Activated CD4-positive, alpha-beta T cell treated with anti-CD3 and anti-CD28 coated beads, Interleukin-2, amount 50 U/mL, for 1 hour (primary cell): ENCODE measurements around the gene MAPKAP1.
A peak's percentile ranks its signal among the peaks of the same experiment; 100 is the strongest.

Experiments
- DNase-seq: peaks from one replicate; pipeline ENCODE4 v3.0.0-alpha.2; 2020

Gene MAPKAP1

GRCh38 chr9:125426926-125427325 lies 280.1 kb downstream of the MAPKAP1 start:
- DNase-seq: no peak

DNA sequence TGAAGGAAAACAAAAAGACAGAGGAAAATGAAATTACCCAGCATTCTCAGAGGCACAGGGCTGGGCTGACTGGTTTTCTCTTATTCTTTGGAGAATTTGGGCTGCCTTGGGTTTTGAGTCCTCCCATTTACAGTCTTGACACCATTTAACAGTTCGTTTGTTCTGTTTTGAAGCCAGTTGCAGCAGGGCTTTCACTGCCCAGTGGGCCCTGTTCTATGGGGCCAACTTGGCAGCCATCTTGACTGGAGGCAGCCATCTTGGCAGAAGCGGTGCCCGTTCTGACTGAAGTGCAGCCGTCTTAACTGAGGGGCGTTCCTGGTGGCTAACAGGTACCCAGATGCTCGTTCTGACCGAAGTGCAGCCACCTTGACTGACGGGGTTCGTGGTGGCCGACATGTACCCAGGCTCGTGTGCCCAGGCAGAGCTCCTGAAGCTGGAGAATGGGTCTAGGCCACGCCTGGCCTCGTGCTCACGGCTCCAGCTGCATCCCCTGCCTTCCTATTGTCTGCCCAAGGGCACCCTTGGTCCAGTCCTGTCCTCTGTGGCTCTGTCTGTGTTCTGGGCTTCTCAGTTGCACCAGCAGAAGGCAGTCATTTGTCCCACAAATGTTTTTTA lies 281.0 kb downstream of the MAPKAP1 start:
- no peak for DNase-seq

DNA sequence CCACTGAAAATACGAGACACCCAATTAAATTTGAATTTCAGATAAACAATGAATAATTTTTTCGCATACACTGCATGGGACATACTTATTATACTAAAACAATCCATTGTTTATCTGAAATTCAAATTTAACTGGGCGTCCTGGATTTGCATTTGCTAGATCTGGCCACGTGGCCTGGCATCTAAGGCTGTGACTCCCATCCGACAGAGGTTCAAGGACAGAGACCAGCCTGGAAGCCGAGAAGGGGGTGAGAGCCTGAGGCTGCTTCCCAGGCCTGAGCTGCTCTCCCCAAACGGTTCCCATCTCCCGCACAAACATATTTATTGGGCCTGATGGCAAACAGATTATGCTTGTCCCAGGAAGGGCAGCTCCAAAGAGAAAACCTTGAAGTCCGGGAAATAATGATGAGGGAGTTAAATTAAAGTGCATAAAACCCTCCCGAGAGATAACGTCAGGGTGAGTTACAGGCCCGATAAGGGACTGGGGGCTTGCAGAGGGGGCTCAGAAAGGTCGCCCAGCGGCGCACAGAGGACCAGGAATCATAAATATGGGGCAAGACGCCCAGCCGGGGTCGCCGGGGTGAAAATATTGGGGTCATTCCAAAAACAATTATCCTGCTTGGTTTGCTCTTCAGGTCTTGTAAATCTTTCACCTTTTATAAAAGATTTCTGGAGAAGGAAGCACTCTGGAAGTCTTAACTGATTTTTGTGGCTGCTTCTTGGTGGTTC lies 281.7 kb downstream of the MAPKAP1 start:
- DNase-seq: no peak

DNA sequence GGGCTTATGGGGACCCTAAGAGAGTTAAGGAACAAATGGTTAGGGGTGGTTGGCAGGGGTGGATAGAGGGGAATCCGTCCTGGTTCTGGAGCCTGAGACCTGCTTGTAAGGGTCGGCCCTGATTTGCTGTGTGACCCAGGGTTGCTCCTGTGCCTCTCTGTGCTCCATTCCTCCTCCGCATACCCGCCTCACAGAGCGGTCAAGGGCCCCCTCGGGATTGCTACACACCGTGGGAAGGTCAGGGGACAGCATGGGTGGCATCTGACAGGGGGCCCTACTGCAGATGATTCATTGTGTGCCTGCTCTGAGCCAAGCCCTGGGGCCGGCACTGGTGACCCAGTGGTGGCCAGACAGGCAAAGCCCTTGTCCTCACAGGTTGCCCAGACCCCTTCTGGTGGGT lies 283.0 kb downstream of the MAPKAP1 start:
- DNase-seq: no peak

DNA sequence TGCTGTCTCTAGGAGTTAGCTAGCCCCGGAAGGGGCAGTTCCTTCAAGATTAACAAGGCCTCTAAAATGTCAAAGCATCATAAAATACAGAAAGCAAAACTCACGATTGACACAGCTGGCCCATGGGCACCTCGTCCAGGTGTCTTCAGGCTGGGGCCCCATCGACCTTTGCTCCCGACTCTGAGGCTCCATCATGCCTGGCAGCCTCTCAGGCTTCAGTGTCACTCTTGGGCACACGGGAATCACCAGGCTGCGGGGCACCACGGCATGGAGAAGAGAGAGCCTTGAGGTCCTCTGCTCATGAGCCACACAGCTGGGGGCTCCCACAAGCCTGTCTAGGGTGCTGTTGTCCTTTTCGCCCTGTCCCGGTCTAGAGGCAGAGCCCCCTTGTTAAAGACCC lies 284.2 kb downstream of the MAPKAP1 start:
- no peak for DNase-seq

GRCh38 chr9:125421591-125422181 lies 285.3 kb downstream of the MAPKAP1 start:
- no peak for DNase-seq

- no peak for DNase-seq
Observed at GRCh38 chr9:125421166-125421565, 285.8 kb downstream of the MAPKAP1 start.

DNA sequence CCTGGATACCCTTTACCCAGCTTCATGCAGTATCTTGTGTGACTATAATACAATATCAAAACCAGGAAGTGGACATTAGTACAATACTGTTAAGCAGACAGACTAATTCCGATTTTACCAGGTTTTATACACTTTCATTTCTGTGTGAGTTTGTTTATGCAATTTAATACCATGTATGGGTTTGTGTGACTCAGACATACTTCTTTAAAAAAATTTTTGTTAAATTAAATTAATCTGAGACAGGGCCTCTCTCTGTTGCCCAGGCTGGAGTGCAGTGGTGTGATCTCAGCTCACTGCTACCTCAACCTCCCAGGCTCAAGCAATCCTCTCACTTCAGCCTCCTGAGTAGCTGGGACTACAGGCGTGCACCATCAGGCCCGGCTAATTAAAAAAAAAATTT lies 288.6 kb downstream of the MAPKAP1 start:
- no peak for DNase-seq

DNA sequence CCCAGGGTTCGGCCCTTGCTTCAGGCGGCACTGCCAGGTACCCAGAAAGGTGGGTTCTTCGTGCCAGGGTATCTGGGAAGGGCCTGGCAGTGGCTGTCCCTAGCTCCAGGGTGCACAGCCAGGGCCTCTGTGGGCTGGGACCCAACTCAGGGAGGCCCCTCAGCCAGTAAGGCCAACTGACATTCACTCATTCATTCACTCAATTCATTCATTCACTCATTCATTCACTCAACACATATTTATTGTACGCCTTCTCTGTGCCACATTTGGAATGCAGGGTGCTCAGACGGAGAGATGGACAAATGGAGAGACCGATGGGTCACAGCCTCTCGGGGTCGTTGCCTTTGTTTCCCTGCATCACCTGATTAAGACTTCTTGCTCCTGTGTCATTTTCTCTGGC lies 290.5 kb downstream of the MAPKAP1 start:
- DNase-seq: no peak

DNA sequence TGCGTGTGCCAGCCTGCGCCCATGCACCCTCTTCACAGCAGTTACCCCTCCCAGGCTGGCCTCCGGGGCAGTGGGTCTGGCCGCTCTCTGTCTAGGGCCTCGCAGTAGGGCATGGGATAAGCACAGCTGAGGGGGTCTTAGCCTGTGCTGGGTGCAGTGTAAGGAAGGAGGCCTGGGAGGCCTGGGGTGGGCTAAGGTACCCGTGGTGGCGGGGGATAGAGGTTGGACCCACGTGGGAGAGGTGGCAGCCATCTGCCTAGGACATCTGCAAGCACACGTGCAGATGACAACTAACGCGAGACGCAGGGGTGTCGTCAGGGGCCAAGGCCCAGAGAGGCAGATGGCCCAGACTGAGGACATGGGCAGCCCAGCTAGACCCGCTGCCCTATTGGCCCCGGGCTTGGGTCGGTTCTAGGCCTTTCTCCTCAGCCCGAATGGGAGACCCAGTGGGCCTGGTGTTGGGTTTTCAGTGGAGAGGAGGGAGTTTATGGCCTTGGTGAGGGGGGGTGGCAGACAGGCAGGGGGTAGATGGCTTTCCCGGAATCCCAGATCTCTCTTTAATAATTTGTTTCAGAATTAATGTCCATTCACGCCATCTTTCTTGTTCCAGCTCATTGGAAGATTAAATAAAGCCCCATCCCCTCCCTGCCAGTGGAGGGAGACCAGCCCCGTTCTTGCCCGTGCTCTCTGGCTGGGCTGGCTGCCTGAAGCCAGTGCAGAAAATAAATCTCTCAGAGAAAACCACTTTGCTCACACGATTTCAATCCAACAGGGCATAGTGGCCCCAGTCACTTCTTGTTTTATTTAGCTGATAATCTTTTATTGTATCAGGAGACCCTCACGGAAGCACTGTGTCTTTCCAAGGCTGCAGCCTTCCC lies 291.2 kb downstream of the MAPKAP1 start:
- DNase-seq: no peak

DNA sequence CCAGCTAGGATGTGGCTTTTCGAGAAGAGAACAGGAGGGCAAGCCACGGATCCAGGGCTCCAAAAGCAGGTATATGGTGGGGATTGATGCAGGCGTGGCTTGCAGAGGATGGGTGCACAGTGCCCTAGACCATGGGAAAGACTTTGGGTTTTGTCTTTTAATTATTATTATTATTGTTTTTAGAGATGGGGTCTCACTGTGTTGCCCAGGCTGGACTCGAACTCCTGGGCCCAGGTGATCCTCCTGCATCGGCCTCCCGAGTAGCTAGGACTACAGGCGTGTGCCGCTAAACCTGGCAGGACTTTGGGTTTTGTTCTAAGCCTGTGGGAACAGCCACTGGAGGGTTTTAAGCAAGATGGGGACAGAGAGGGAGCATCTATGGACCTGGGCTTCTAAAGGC lies 293.4 kb downstream of the MAPKAP1 start:
- DNase-seq: no peak

DNA sequence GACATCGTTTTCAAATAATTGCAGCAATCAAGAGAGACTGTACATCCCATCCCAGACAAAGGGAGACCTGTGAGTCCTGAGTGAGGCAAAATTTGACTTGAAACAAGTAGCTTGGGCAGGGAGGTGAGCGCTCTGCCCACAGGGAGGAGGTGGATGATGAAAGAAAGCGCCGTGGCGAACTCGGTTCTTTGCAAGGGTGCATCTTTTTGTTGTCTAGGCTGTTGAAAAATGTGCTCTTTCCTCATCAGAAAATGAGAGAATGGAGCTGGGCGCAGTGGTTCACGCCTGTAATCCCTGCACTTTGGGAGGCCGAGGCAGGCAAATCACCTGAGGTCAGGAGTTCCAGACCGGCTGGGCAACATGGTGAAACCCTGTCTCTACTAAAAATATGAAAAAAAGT lies 294.8 kb downstream of the MAPKAP1 start:
- no peak for DNase-seq

DNA sequence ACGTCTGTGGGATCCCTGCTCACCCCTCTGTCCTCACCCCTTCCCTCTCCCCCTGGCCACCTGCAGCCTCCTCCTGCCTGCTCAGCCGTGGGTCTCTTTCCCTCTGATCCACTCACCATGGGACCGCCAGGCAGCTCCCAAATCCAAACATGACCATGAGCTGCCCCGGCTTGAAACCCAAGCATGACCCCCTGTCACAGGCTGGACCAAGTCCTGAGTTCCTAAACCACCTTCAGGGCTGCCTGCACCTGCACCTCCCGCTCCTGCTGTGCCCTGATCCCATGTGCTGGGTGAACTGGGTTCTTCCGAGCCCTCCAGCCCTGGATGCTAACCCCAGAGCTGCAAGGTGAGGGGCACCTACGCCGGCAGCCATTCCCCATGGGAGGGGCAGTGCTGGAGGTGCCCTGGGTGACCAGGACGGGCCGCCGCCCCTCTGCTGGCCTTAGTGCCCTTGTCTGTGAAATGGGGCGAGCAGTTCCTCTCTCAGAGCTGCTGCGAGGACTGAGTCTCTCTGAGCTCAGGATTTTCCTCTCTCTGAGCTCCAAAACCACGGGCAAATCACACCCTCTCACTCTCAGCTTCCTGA lies 295.7 kb downstream of the MAPKAP1 start:
- no peak for DNase-seq

DNA sequence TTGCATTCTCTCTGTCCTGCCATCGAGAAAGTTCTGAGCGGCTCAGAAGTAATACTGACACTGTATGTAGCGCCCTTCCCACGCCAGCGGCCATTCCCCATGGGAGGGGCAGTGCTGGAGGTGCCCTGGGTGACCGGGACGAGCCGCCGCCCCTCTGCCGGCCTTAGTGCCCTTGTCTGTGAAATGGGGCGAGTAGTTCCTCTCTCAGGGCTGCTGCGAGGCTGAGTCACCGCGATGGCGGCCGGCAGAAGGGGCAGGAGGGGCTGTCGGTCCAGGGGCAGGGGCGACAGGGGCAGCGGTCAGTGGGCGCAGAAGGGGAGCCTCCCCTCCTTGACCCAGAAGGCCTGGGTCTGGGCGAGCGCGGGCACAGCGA lies 296.5 kb downstream of the MAPKAP1 start:
- no peak for DNase-seq

- peak; percentile 35 for DNase-seq
Observed at GRCh38 chr9:125409637-125410521, 297.1 kb downstream of the MAPKAP1 start.

- no peak for DNase-seq
Observed at GRCh38 chr9:125409217-125409636, 297.8 kb downstream of the MAPKAP1 start.

- DNase-seq: peak; percentile 78
Observed at GRCh38 chr9:125407974-125408900, 298.8 kb downstream of the MAPKAP1 start.

DNA sequence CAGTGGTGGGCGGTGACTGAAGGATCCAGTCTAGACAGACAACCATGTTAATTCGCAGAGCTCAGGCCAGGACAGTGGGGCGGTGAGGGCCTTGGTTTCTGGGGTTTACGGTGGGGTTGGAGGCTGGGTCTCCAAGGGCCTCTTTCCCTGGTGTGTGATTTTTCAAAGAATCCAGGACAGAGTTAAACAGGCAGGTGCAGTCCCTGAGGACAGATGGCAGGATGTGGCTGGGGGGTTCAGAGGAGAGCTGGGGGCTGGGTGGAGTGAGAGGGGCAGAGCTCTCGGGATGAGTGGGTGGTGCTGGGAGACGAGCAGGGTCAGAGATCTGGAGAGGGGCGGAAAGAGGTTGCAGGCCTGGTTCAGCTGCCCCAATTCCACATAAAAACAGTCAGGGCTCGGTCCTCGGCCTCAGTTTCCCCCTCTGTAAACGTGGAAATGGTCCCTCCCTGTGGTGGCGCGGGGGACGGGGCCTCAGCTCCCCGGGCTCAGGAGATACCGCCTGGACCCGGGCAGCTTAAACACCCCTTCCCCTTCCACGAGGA lies 299.5 kb downstream of the MAPKAP1 start:
- DNase-seq: no peak

DNA sequence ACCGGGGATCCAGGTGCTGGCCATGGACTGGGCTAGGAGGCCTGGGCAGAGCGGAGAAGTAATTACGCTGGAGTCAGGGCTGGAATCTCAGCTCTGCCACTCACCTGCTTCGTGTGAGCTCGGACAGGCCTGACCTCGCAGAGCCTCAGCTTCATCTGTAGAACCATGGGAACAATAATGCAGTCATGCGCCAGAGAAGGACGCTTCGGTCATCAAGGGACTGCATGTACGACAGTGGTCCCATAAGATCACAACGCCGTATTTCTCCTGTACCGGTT lies 300.3 kb downstream of the MAPKAP1 start:
- DNase-seq: no peak

DNA sequence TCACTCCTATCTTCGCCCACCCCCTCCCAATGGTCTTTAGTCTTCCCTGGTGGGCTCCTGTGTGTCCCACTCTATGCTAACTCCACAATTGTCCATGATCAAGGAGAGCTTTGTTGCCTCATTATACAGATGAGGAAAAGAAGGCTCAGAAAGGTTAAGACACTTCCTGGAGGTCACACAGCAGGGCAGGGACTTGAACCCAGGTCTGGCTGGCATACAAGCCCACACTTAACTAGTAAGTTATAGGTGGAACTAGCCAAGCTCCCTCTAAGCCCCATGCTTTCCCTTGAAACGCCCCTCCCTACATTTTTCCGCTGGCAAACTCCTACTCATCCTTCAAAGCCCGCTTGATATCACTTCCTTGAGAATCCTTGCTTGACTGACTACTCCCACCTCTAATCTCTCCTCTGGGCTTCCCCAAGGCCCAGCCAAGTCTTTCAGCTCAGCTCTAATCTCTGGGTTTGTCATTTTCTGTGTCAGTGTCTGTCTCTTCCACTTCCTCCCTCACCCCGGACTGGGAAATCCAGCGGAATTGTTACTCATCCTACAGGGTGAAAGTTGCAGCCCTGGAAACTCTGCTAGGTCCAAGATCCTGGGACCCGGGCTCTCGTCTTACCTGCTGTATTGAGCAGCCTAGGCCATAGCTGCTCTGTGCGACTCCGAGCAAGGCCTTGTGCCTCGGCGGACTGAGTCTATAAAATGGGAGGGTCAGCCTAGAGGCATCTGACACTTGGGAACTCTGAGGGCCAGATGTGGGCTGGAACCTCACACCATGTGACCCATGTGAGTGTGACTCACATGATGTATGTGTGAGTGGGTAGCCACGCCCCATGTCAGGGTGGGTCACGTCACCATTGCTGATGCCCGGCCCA lies 300.8 kb downstream of the MAPKAP1 start:
- no peak for DNase-seq
